CD8-positive, alpha-beta memory T cell (primary cell): ENCODE results near the gene DAP. TPM values are rescaled to one million over a fixed set of nuclear protein-coding genes. Genes with fewer than 3 reads are reported as not detected.

Experiments used
- CTCF ChIA-PET: fragments of 350-600 bp; sonication (Branson Sonifier 250); formaldehyde crosslinking; loops from one replicate; lab custom pipeline; 2021; ENCODE audit warnings: antibody characterized with exemption; lab: Charles Lee
- POLR2A ChIA-PET: fragments of 350-600 bp; sonication (Branson Sonifier 250); formaldehyde crosslinking; loops from one replicate; lab custom pipeline; 2021; ENCODE audit warnings: antibody characterized with exemption; lab: Charles Lee
- DNase-seq, 5 donors: peaks; one replicate each; pipeline versions ENCODE4 v3.0.0 to v3.0.0-alpha.2; 2020 to 2022; ENCODE audit warnings: mixed read lengths in 1 of 5
- H3K27ac ChIP-seq: one replicate; pipeline ENCODE4 v1.7.0; 2013; ENCODE audit warnings: low read depth, mild to moderate bottlenecking, low read length, moderate library complexity
- H3K27me3 ChIP-seq: 2 replicates; pipeline ENCODE4 v1.7.0; 2013; ENCODE audit warnings: low read length, mild to moderate bottlenecking; ENCODE audit not compliant: insufficient read depth, poor library complexity, severe bottlenecking
- H3K36me3 ChIP-seq: 2 replicates; pipeline ENCODE4 v1.7.0; 2013; ENCODE audit warnings: mild to moderate bottlenecking, low read length, moderate library complexity; ENCODE audit not compliant: insufficient read depth
- H3K4me1 ChIP-seq: 2 replicates; pipeline ENCODE4 v1.7.0; 2013; ENCODE audit warnings: mild to moderate bottlenecking, low read length, moderate library complexity; ENCODE audit not compliant: insufficient read depth
- H3K4me3 ChIP-seq: 2 replicates; pipeline ENCODE4 v1.7.0; 2013; ENCODE audit warnings: mild to moderate bottlenecking, low read length
- H3K9me3 ChIP-seq: 2 replicates; pipeline ENCODE4 v1.7.0; 2013; ENCODE audit warnings: mild to moderate bottlenecking, low read length
- H3K27ac Mint-ChIP-seq, 8 donors: one replicate each; pipeline ENCODE4 v1.8.0; 2020 to 2021; ENCODE audit warnings: mixed read lengths in 8 of 8, mild to moderate bottlenecking in 6 of 8, inconsistent platforms in 3 of 8, moderate library complexity in 3 of 8
- H3K27me3 Mint-ChIP-seq, 2 donors: one replicate each; pipeline ENCODE4 v1.8.0; 2020 to 2021; ENCODE audit warnings: mixed read lengths in 2 of 2, mild to moderate bottlenecking in 1 of 2, moderate library complexity in 1 of 2
- H3K36me3 Mint-ChIP-seq, 3 donors: one replicate each; pipeline ENCODE4 v1.8.0; 2020 to 2021; ENCODE audit warnings: mixed read lengths in 3 of 3, inconsistent platforms in 1 of 3, mild to moderate bottlenecking in 1 of 3
- H3K4me1 Mint-ChIP-seq, 3 donors: one replicate each; pipeline ENCODE4 v1.8.0; 2020 to 2021; ENCODE audit warnings: mixed read lengths in 3 of 3, inconsistent platforms in 1 of 3, mild to moderate bottlenecking in 1 of 3
- H3K4me3 Mint-ChIP-seq, 7 donors: one replicate each; pipeline ENCODE4 v1.8.0; 2020 to 2021; ENCODE audit warnings: mixed read lengths in 7 of 7, mild to moderate bottlenecking in 6 of 7, moderate library complexity in 4 of 7, inconsistent platforms in 2 of 7
- H3K9me3 Mint-ChIP-seq, 5 donors: one replicate each; pipeline ENCODE4 v1.8.0; 2020 to 2022; ENCODE audit warnings: mixed read lengths in 5 of 5, mild to moderate bottlenecking in 3 of 5, moderate library complexity in 2 of 5, inconsistent platforms in 1 of 5
- polyA plus RNA-seq: library from polyadenylated mRNA; unstranded; fragments of 300-500 nt; fragmentation: Illumina TruSeq; gene quantifications from one replicate; pipeline ENCODE4 v1.2.3, GENCODE V29; 2021
- total RNA-seq, 2 experiments: library from RNA; stranded (reverse); gene quantifications; one replicate each; pipeline ENCODE4 v1.2.3, GENCODE V29; 2021

Gene DAP
- total and polyA plus RNA-seq, 3 experiments from 2014 or later: 60.0 to 73.7 (median 61.5) TPM

- Histone ChIP-seq H3K27ac (no peak overlapping the region), H3K9me3 (no peaks in the 10 kb centered on the region), H3K4me3 (no peak overlapping the region), H3K36me3 (no peaks in the 10 kb centered on the region), H3K27me3 (no peaks in the 10 kb centered on the region), H3K4me1 (peaks cover 15% of the 10 kb centered on the region)
- Mint-ChIP-seq H3K4me1 (peaks cover 41 to 42% (median 42%) of the 10 kb centered on the region in 3 donors), H3K9me3 (no peaks in the 10 kb centered on the region), H3K27ac (peak overlapping the region; percentile 38 to 96 (median 89)), H3K4me3 (peak overlapping the region in 5 of 7 donors; percentile 7 to 47 (median 32)), H3K27me3 (no peaks in the 10 kb centered on the region), H3K36me3 (peaks cover 0 to 14% (median 3%) of the 10 kb centered on the region in 3 donors)
- no peak for DNase-seq
- ChIA-PET CTCF (interaction anchor here (1.2 kb wide), 1 partner anchor 8 kb away, joined by 3 read pairs; no protein-coding TSS in a partner anchor), POLR2A (no interaction called here)
These were observed 55.9 kb downstream of the DAP start for GRCh38 chr5:10704949-10705621.

GRCh38 chr5:10703676-10704075 lies 57.4 kb downstream of the DAP start:
- Mint-ChIP-seq H3K36me3 (peaks cover 0 to 18% (median 3%) of the 10 kb centered on the region in 3 donors), H3K27me3 (no peaks in the 10 kb centered on the region), H3K27ac (peak overlapping the region in 4 of 8 donors; percentile 34 to 96 (median 69)), H3K4me1 (peaks cover 43 to 46% (median 43%) of the 10 kb centered on the region in 3 donors), H3K4me3 (no peak overlapping the region), H3K9me3 (no peaks in the 10 kb centered on the region)
- Histone ChIP-seq H3K9me3 (no peaks in the 10 kb centered on the region), H3K27me3 (no peaks in the 10 kb centered on the region), H3K4me3 (no peak overlapping the region), H3K4me1 (peaks cover 15% of the 10 kb centered on the region), H3K27ac (no peak overlapping the region), H3K36me3 (no peaks in the 10 kb centered on the region)
- CTCF ChIA-PET: interaction anchor here (1.4 kb wide), 1 partner anchor 10 kb away, joined by 3 read pairs; no protein-coding TSS in a partner anchor
- no peak for DNase-seq
- POLR2A ChIA-PET: no interaction called here

GRCh38 chr5:10702911-10703491 lies 58.0 kb downstream of the DAP start:
- no peaks in the 10 kb centered on the region for H3K27me3 ChIP-seq
- ChIA-PET CTCF (interaction anchor here (1.0 to 1.4 kb wide), 2 partner anchors 9 to 486 kb away, joined by 3 read pairs; no protein-coding TSS in a partner anchor), POLR2A (no interaction called here)
- H3K27ac Mint-ChIP-seq: peak overlapping the region in 4 of 8 donors; percentile 17 to 86 (median 52)
- H3K4me3 Mint-ChIP-seq: no peak overlapping the region
- peaks cover 42 to 48% (median 46%) of the 10 kb centered on the region in 3 donors for H3K4me1 Mint-ChIP-seq
- peaks cover 15% of the 10 kb centered on the region for H3K4me1 ChIP-seq
- peaks cover 0 to 20% (median 3%) of the 10 kb centered on the region in 3 donors for H3K36me3 Mint-ChIP-seq
- H3K4me3 ChIP-seq: no peak overlapping the region
- H3K27me3 Mint-ChIP-seq: no peaks in the 10 kb centered on the region
- peak overlapping the region; percentile 12 for H3K27ac ChIP-seq
- no peaks in the 10 kb centered on the region for H3K9me3 Mint-ChIP-seq
- no peaks in the 10 kb centered on the region for H3K36me3 ChIP-seq
- DNase-seq: no peak
- H3K9me3 ChIP-seq: no peaks in the 10 kb centered on the region

- H3K27me3 ChIP-seq: no peaks in the 10 kb centered on the region
- no peaks in the 10 kb centered on the region for H3K36me3 ChIP-seq
- Mint-ChIP-seq H3K36me3 (peaks cover 0 to 22% (median 0%) of the 10 kb centered on the region in 3 donors), H3K9me3 (no peaks in the 10 kb centered on the region), H3K4me1 (peaks cover 35 to 49% (median 48%) of the 10 kb centered on the region in 3 donors), H3K27me3 (no peaks in the 10 kb centered on the region), H3K27ac (peak overlapping the region in 3 of 8 donors; percentile 23 to 88 (median 33)), H3K4me3 (no peak overlapping the region)
- CTCF ChIA-PET: interaction anchor here (0.9 to 1.0 kb wide), 2 partner anchors 33 to 485 kb away, joined by 3 read pairs; no protein-coding TSS in a partner anchor
- DNase-seq: no peak
- POLR2A ChIA-PET: no interaction called here
- no peak overlapping the region for H3K27ac ChIP-seq
- H3K9me3 ChIP-seq: no peaks in the 10 kb centered on the region
- H3K4me1 ChIP-seq: peaks cover 15% of the 10 kb centered on the region
- H3K4me3 ChIP-seq: no peak overlapping the region
These were observed 58.9 kb downstream of the DAP start for GRCh38 chr5:10702040-10702629.

- ChIA-PET CTCF (interaction anchor here (0.9 kb wide), 1 partner anchor 34 kb away, joined by 3 read pairs; no protein-coding TSS in a partner anchor), POLR2A (no interaction called here)
- no peak overlapping the region for H3K27ac Mint-ChIP-seq
- no peak overlapping the region for H3K4me3 ChIP-seq
- peaks cover 19% of the 10 kb centered on the region for H3K4me1 ChIP-seq
- no peaks in the 10 kb centered on the region for H3K27me3 Mint-ChIP-seq
- no peak overlapping the region for H3K4me3 Mint-ChIP-seq
- peak in 1 of 5 donors; percentile 3 for DNase-seq
- H3K9me3 ChIP-seq: no peaks in the 10 kb centered on the region
- no peaks in the 10 kb centered on the region for H3K36me3 ChIP-seq
- no peaks in the 10 kb centered on the region for H3K27me3 ChIP-seq
- peaks cover 0 to 23% (median 0%) of the 10 kb centered on the region in 3 donors for H3K36me3 Mint-ChIP-seq
- no peaks in the 10 kb centered on the region for H3K9me3 Mint-ChIP-seq
- no peak overlapping the region for H3K27ac ChIP-seq
- H3K4me1 Mint-ChIP-seq: peaks cover 34 to 50% (median 49%) of the 10 kb centered on the region in 3 donors
These were observed 59.4 kb downstream of the DAP start for GRCh38 chr5:10701567-10702039.

- H3K27me3 ChIP-seq: no peaks in the 10 kb centered on the region
- H3K27ac Mint-ChIP-seq: no peak overlapping the region
- no peak overlapping the region for H3K4me3 ChIP-seq
- no peak overlapping the region for H3K27ac ChIP-seq
- ChIA-PET CTCF (no interaction called here), POLR2A (no interaction called here)
- no peaks in the 10 kb centered on the region for H3K36me3 ChIP-seq
- peaks cover 32 to 49% (median 45%) of the 10 kb centered on the region in 3 donors for H3K4me1 Mint-ChIP-seq
- no peaks in the 10 kb centered on the region for H3K9me3 Mint-ChIP-seq
- no peaks in the 10 kb centered on the region for H3K9me3 ChIP-seq
- no peaks in the 10 kb centered on the region for H3K27me3 Mint-ChIP-seq
- H3K4me1 ChIP-seq: peaks cover 26% of the 10 kb centered on the region
- no peak overlapping the region for H3K4me3 Mint-ChIP-seq
- DNase-seq: no peak
- peaks cover 0 to 23% (median 0%) of the 10 kb centered on the region in 3 donors for H3K36me3 Mint-ChIP-seq
These were observed 60.5 kb downstream of the DAP start for GRCh38 chr5:10700516-10700915.

GRCh38 chr5:10699987-10700386 lies 61.0 kb downstream of the DAP start:
- Mint-ChIP-seq H3K27ac (peak overlapping the region in 1 of 8 donors; percentile 12), H3K27me3 (no peaks in the 10 kb centered on the region), H3K4me3 (no peak overlapping the region), H3K9me3 (no peaks in the 10 kb centered on the region), H3K36me3 (peaks cover 0 to 26% (median 0%) of the 10 kb centered on the region in 3 donors), H3K4me1 (peaks cover 27 to 47% (median 42%) of the 10 kb centered on the region in 3 donors)
- Histone ChIP-seq H3K4me1 (peaks cover 21% of the 10 kb centered on the region), H3K27me3 (no peaks in the 10 kb centered on the region), H3K27ac (no peak overlapping the region), H3K36me3 (no peaks in the 10 kb centered on the region), H3K9me3 (no peaks in the 10 kb centered on the region), H3K4me3 (no peak overlapping the region)
- POLR2A ChIA-PET: no interaction called here
- no peak for DNase-seq
- CTCF ChIA-PET: no interaction called here
